Neural cell (in vitro differentiated cells): ENCODE data around the gene NANOS3. TPM values are rescaled to one million over a fixed set of nuclear protein-coding genes. Genes with fewer than 3 reads are reported as not detected.

ENCODE experiments used
- H2AFZ ChIP-seq: fragments of 200-600, 300-800 bp; sonication (generic), shearing (Covaris generic); 2 replicates; pipeline ENCODE4 v1.6.0; 2014; ENCODE audit warnings: low read depth, mild to moderate bottlenecking, antibody characterized with exemption, low read length, moderate library complexity
- H3F3A ChIP-seq: fragments of 200-600 bp; shearing (Covaris generic); 2 replicates; pipeline ENCODE4 v1.6.1; 2016; ENCODE audit warnings: mild to moderate bottlenecking, moderate library complexity, mixed read lengths, antibody characterized with exemption, low read length; ENCODE audit not compliant: insufficient read depth, poor library complexity, severe bottlenecking
- H3K27ac ChIP-seq: fragments of 200-600, 300-800 bp; sonication (generic), shearing (Covaris generic); 2 replicates; pipeline ENCODE4 v1.5.1; 2014; ENCODE audit warnings: mild to moderate bottlenecking, low read length, moderate library complexity
- H3K27me3 ChIP-seq: fragments of 300-800, 200-600 bp; sonication (generic), shearing (Covaris generic); 2 replicates; pipeline ENCODE4 v1.6.0; 2014; ENCODE audit warnings: mild to moderate bottlenecking, low read depth, low read length, moderate library complexity; ENCODE audit not compliant: insufficient read depth
- H3K36me3 ChIP-seq: fragments of 300-800, 200-600 bp; sonication (generic), shearing (Covaris generic); 2 replicates; pipeline ENCODE4 v1.5.1; 2014; ENCODE audit warnings: mild to moderate bottlenecking, antibody characterized with exemption, low read length, moderate library complexity; ENCODE audit not compliant: insufficient read depth
- H3K4me2 ChIP-seq: fragments of 300-800, 200-600 bp; sonication (generic), shearing (Covaris generic); 2 replicates; pipeline ENCODE4 v1.6.0; 2014; ENCODE audit warnings: mild to moderate bottlenecking, low read length
- H3K4me3 ChIP-seq: fragments of 300-800, 200-600 bp; sonication (generic), shearing (Covaris generic); 2 replicates; pipeline ENCODE4 v1.5.1; 2014; ENCODE audit warnings: mild to moderate bottlenecking, low read length, moderate library complexity
- H3K79me2 ChIP-seq: fragments of 200-600 bp; shearing (Covaris generic); replicated peaks from 2 replicates; pipeline ENCODE4 v1.6.0; 2014; ENCODE audit warnings: mild to moderate bottlenecking, low read length, moderate library complexity; ENCODE audit not compliant: insufficient read depth
- H3K9ac ChIP-seq: fragments of 300-800, 200-600 bp; sonication (generic), shearing (Covaris generic); 2 replicates; pipeline ENCODE4 v1.6.1; 2016; ENCODE audit warnings: mild to moderate bottlenecking, low read length, mixed read lengths
- H3K9me2 ChIP-seq: fragments of 200-600 bp; shearing (Covaris generic); 2 replicates; pipeline ENCODE4 v1.6.1; 2016; ENCODE audit warnings: mild to moderate bottlenecking, low read length, mixed read lengths; ENCODE audit not compliant: insufficient read depth
- H3K9me3 ChIP-seq: fragments of 200-600, 300-800 bp; sonication (generic), shearing (Covaris generic); 2 replicates; pipeline ENCODE4 v1.6.1; 2016; ENCODE audit warnings: mild to moderate bottlenecking, mixed run types, low read length, moderate library complexity, mixed read lengths
- H4K20me1 ChIP-seq: fragments of 200-600 bp; shearing (Covaris generic); 2 replicates; pipeline ENCODE4 v1.6.1; 2016; ENCODE audit warnings: mild to moderate bottlenecking, mixed run types; ENCODE audit not compliant: insufficient read depth
- CTCF ChIP-seq: fragments of 450-650 bp; IDR thresholded peaks from 2 replicates; pipeline ENCODE4 v1.5.1; 2014; ENCODE audit warnings: antibody characterized with exemption, mild to moderate bottlenecking, moderate library complexity; ENCODE audit not compliant: poor library complexity, severe bottlenecking
- EP300 ChIP-seq: fragments of 450-650 bp; conservative IDR thresholded peaks from 2 replicates; pipeline ENCODE4 v1.6.1; 2014; ENCODE audit warnings: antibody characterized with exemption, mild to moderate bottlenecking, moderate library complexity; ENCODE audit not compliant: poor library complexity, severe bottlenecking
- EZH2 ChIP-seq: fragments of 200-600, 300-800 bp; shearing (Covaris generic), sonication (generic); IDR thresholded peaks from 2 replicates; pipeline ENCODE4 v1.6.1; 2014; ENCODE audit warnings: antibody characterized with exemption, low read length, borderline replicate concordance, mild to moderate bottlenecking; ENCODE audit not compliant: insufficient read depth, poor library complexity, severe bottlenecking
- MXI1 ChIP-seq: fragments of 450-650 bp; conservative IDR thresholded peaks from 2 replicates; pipeline ENCODE4 v1.6.1; 2014; ENCODE audit warnings: antibody characterized with exemption, mild to moderate bottlenecking; ENCODE audit not compliant: poor library complexity, severe bottlenecking
- POLR2AphosphoS5 ChIP-seq: IDR thresholded peaks from 2 replicates; pipeline ENCODE4 v1.6.1; 2012
- RAD21 ChIP-seq: fragments of 450-650 bp; conservative IDR thresholded peaks from 2 replicates; pipeline ENCODE4 v1.6.1; 2014; ENCODE audit warnings: antibody characterized with exemption, mild to moderate bottlenecking, moderate library complexity
- REST ChIP-seq: IDR thresholded peaks from 2 replicates; pipeline ENCODE4 v1.6.1; 2012; ENCODE audit warnings: borderline replicate concordance
- SMC3 ChIP-seq: fragments of 450-650 bp; conservative IDR thresholded peaks from 2 replicates; pipeline ENCODE4 v1.6.1; 2014; ENCODE audit warnings: antibody characterized with exemption, mild to moderate bottlenecking, moderate library complexity; ENCODE audit not compliant: poor library complexity
- TAF1 ChIP-seq: IDR thresholded peaks from 2 replicates; pipeline ENCODE4 v1.6.1; 2012; ENCODE audit warnings: low read depth
- polyA plus RNA-seq: library from polyadenylated mRNA; depleted of rRNA; stranded (reverse); fragments of >200 nt; gene quantifications from 2 replicates; pipeline ENCODE4 v1.2.3, GENCODE V29; 2014

Gene NANOS3
- polyA plus RNA-seq, 1 donor from 2014 or later = 3.2 TPM

- H4K20me1 ChIP-seq = no peaks in the 10 kb centered on the region
- no peak overlapping the region for H3K4me2 ChIP-seq
- peak overlapping the region; percentile 65 for H3K4me3 ChIP-seq
- no peak overlapping the region for H2AFZ ChIP-seq
- TF ChIP-seq MXI1 (no peak), RAD21 (no peak), EP300 (no peak), SMC3 (no peak), POLR2AphosphoS5 (no peak), CTCF (no peak), REST (no peak), TAF1 (no peak), EZH2 (no peak)
- peaks cover 3% of the 10 kb centered on the region for H3K79me2 ChIP-seq
- H3K9me2 ChIP-seq = no peaks in the 10 kb centered on the region
- peak overlapping the region; percentile 76 for H3K9ac ChIP-seq
- H3K9me3 ChIP-seq = no peaks in the 10 kb centered on the region
- H3K27ac ChIP-seq = no peak overlapping the region
- H3K36me3 ChIP-seq = no peaks in the 10 kb centered on the region
- no peaks in the 10 kb centered on the region for H3F3A ChIP-seq
- no peaks in the 10 kb centered on the region for H3K27me3 ChIP-seq
Measured at GRCh38 chr19:13864667-13865570, 12.0 kb upstream of the NANOS3 start.

GRCh38 chr19:13865571-13866462, 11.1 kb upstream of the NANOS3 start:
- Histone ChIP-seq H3K9me2 (no peaks in the 10 kb centered on the region), H3K9me3 (no peaks in the 10 kb centered on the region), H4K20me1 (no peaks in the 10 kb centered on the region), H2AFZ (no peak overlapping the region), H3K36me3 (no peaks in the 10 kb centered on the region), H3K27me3 (no peaks in the 10 kb centered on the region), H3K9ac (peak overlapping the region; percentile 76), H3K4me2 (no peak overlapping the region), H3K79me2 (peaks cover 3% of the 10 kb centered on the region), H3K4me3 (peak overlapping the region; percentile 65), H3F3A (no peaks in the 10 kb centered on the region), H3K27ac (peak overlapping the region; percentile 44)
- TF ChIP-seq TAF1 (peak; percentile 44), REST (peak; percentile 40), POLR2AphosphoS5 (no peak), SMC3 (no peak)
